GM23248 (cell line): ENCODE data around the gene FAM89A. TPM values are rescaled to one million over a fixed set of nuclear protein-coding genes. Genes with fewer than 3 reads are reported as not detected.
"Not testable (repeated sequence)": the region's sequence is repeated elsewhere in the genome, so short reads cannot be mapped to it uniquely, and the experiment has no call there.

ENCODE experiments used
- DNase-seq: peaks from one replicate; pipeline ENCODE4 v3.0.0-alpha.2; 2015
- H2AFZ ChIP-seq: fragments of 200-600 bp; sonication (generic); 2 replicates; pipeline ENCODE4 v1.6.1; 2016; ENCODE audit warnings: antibody characterized with exemption
- H3F3A ChIP-seq: fragments of 200-600 bp; sonication (generic); 2 replicates; pipeline ENCODE4 v1.6.1; 2016; ENCODE audit warnings: mild to moderate bottlenecking, antibody characterized with exemption, mixed run types; ENCODE audit not compliant: insufficient read depth
- H3K27ac ChIP-seq: fragments of 200-600 bp; sonication (generic); 2 replicates; pipeline ENCODE4 v1.5.1; 2016; ENCODE audit warnings: mild to moderate bottlenecking
- H3K27me3 ChIP-seq: fragments of 200-600 bp; sonication (generic); replicated peaks from 2 replicates; pipeline ENCODE4 v1.6.1; 2016; ENCODE audit warnings: mild to moderate bottlenecking; ENCODE audit not compliant: insufficient read depth
- H3K36me3 ChIP-seq: fragments of 200-600 bp; sonication (generic); 2 replicates; pipeline ENCODE4 v1.6.1; 2016; ENCODE audit warnings: low read depth, mild to moderate bottlenecking
- H3K4me1 ChIP-seq: fragments of 200-600 bp; sonication (generic); 2 replicates; pipeline ENCODE4 v1.6.1; 2016; ENCODE audit warnings: mild to moderate bottlenecking; ENCODE audit not compliant: insufficient read depth
- H3K4me2 ChIP-seq: fragments of 200-600 bp; sonication (generic); one replicate; pipeline ENCODE4 v1.6.1; 2016; ENCODE audit warnings: mild to moderate bottlenecking; ENCODE audit not compliant: unreplicated experiment
- H3K4me3 ChIP-seq: fragments of 200-600 bp; sonication (generic); 2 replicates; pipeline ENCODE4 v1.5.1; 2016; ENCODE audit warnings: mild to moderate bottlenecking
- H3K79me2 ChIP-seq: fragments of 200-600 bp; sonication (generic); 2 replicates; pipeline ENCODE4 v1.6.1; 2016; ENCODE audit warnings: mild to moderate bottlenecking; ENCODE audit not compliant: insufficient read depth
- H3K9ac ChIP-seq: fragments of 200-600 bp; sonication (generic); 2 replicates; pipeline ENCODE4 v1.6.1; 2016; ENCODE audit warnings: mild to moderate bottlenecking
- H3K9me2 ChIP-seq: fragments of 200-600 bp; sonication (generic); 2 replicates; pipeline ENCODE4 v1.6.1; 2016; ENCODE audit warnings: mixed run types, mild to moderate bottlenecking, moderate library complexity; ENCODE audit not compliant: insufficient read depth
- H3K9me3 ChIP-seq: fragments of 200-600 bp; sonication (generic); one replicate; pipeline ENCODE4 v1.6.1; 2017; ENCODE audit warnings: low read depth
- H4K20me1 ChIP-seq: fragments of 200-600 bp; sonication (generic); 2 replicates; pipeline ENCODE4 v1.6.0; 2016; ENCODE audit not compliant: insufficient read depth
- EZH2 ChIP-seq: fragments of 200-600 bp; sonication (generic); IDR thresholded peaks from 2 replicates; pipeline ENCODE4 v1.6.1; 2018; ENCODE audit warnings: antibody characterized with exemption, mild to moderate bottlenecking; ENCODE audit not compliant: insufficient read depth, poor library complexity, severe bottlenecking
- EZH2phosphoT487 ChIP-seq: fragments of 200-600 bp; sonication (generic); IDR thresholded peaks from 2 replicates; pipeline ENCODE4 v1.6.1; 2018; ENCODE audit warnings: antibody characterized with exemption, moderate library complexity, mild to moderate bottlenecking, low read depth; ENCODE audit not compliant: insufficient read depth
- whole genome bisulfite sequencing, 2 experiments: methylation state at CpG; one replicate each; pipeline ENCODE4 v1.1.6; 2015 to 2017; ENCODE audit warnings: low lambda C conversion rate in 2 of 2, low coverage in 1 of 2; ENCODE audit errors: missing lambda C conversion rate in 2 of 2; 5-methylcytosine and 5-hydroxymethylcytosine counted together
- in situ Hi-C: fragments of 300-500 bp; cut with MboI; formaldehyde crosslinking; loops from 2 replicates; pipeline ENCODE4 v1.15.0; 2020
- polyA plus RNA-seq: library from polyadenylated mRNA; unstranded; fragments of >200 nt; fragmentation: Nextera tagmentation; extraction: Ambion mirVana; gene quantifications from 2 replicates; pipeline ENCODE4 v1.2.1, GENCODE V29; 2016
- total RNA-seq: library from RNA; depleted of rRNA; stranded (reverse); fragments of >200 nt; shearing (Covaris generic); gene quantifications from 2 replicates; pipeline ENCODE4 v1.2.3, GENCODE V29; 2014

FAM89A gene
- total and polyA plus RNA-seq, 2 experiments from 2014 or later = 3.1 to 6.3 TPM

DNA sequence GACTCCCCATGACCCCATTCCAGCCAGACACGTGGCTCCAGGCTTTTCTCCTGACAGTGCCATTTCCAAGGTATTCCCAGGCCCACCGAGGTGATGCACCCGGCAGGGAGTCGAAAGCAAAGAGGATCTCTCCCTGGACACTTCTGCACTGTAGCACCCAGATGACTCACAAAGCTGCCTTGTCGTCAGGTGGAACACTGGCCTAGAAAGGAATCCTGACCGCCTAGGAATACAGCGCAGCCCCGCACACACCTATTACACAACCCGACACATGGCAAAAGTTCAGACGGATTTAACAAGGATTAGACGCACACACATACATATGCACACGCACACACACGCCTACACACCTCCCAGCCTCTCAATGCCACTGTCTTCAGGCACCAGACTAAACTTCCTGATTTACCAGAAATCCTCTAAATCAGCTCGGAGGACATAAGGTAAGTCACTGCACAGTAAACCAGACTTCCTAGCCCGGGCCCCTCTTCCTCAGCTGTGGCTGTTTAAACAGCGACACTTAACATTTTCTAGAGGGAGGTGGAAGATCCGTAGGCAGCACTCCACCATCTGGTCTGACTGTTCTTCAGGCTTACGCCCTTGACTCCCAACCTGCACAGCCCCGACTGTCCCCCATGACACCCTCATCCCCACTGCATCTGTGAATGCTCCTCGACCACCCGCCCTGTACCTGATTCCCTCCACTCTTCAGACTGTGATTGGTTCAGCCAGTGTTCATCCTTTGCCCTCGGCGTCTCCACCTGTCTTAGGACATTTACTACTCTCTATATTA lies 12.7 kb downstream of the FAM89A start:
- in situ Hi-C loops = no loop called here
- Histone ChIP-seq H3K79me2 (no peaks in the 10 kb centered on the region), H3F3A (no peaks in the 10 kb centered on the region), H2AFZ (no peak overlapping the region), H3K9me3 (no peaks in the 10 kb centered on the region), H3K27me3 (no peaks in the 10 kb centered on the region), H3K4me3 (no peak overlapping the region), H3K27ac (no peak overlapping the region), H3K9me2 (no peaks in the 10 kb centered on the region), H3K4me2 (no peak overlapping the region), H4K20me1 (no peaks in the 10 kb centered on the region), H3K9ac (no peak overlapping the region), H3K4me1 (no peaks in the 10 kb centered on the region), H3K36me3 (no peaks in the 10 kb centered on the region)
- WGBS, 2 experiments = 79 to 81% methylated on average over 23 of the region's 23 CpGs
- TF ChIP-seq EZH2phosphoT487 = no peak
- no peak for TF ChIP-seq EZH2
- no peak for DNase-seq

DNA sequence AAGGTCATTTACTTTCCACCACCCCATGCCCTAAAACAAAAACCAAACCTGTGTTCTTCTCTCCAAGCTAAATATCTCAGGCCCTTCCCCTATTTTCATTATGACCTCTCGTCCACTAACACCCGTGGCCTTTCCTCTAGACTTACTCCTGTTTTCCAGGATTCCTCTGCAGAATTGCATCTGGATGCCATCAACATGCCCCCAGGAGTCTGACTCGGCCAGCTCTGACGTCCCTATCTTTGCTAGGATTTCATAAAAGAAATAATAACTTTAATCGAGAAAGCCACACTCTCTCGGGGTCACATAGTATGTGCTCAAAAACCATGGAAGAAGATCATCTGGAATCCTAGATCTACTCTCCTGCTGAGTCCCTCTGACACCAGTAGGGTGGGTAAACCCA lies 13.5 kb downstream of the FAM89A start:
- Histone ChIP-seq H3K79me2 (no peaks in the 10 kb centered on the region), H3K4me1 (no peaks in the 10 kb centered on the region), H3K27me3 (no peaks in the 10 kb centered on the region), H4K20me1 (no peaks in the 10 kb centered on the region), H3K36me3 (no peaks in the 10 kb centered on the region), H3K9ac (no peak overlapping the region), H3K9me3 (no peaks in the 10 kb centered on the region), H3K4me2 (no peak overlapping the region), H3K4me3 (no peak overlapping the region), H2AFZ (no peak overlapping the region), H3K27ac (no peak overlapping the region), H3F3A (no peaks in the 10 kb centered on the region), H3K9me2 (no peaks in the 10 kb centered on the region)
- no peak for DNase-seq
- 50 to 55% methylated on average over 6 of the region's 6 CpGs for WGBS, 2 experiments
- no peak for TF ChIP-seq EZH2phosphoT487
- TF ChIP-seq EZH2 = no peak
- in situ Hi-C loops = no loop called here

DNA sequence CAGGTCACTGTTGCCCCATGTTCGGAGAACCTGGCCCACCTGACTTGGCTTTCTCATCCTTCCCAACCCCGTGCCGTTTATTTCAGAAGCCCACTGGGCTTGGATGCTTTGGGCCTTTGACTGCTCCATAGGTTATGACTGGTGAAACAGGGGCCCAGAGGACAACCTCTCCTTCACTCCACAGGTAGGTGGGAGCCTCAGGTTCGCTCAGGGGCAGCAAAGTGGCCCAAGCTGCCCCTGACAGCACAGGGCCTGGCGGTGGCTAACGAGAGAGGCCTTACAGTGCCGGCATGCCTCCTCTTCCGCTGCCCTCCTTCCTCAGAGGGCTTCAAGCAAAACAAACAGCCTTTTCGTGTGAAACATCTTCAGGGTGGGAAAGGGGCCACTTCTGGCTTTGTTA lies 16.9 kb downstream of the FAM89A start:
- TF ChIP-seq EZH2 (no peak), EZH2phosphoT487 (no peak)
- WGBS, 2 experiments = 74 to 80% methylated on average over 9 of the region's 9 CpGs
- no peak overlapping the region for H3K9ac ChIP-seq

DNA sequence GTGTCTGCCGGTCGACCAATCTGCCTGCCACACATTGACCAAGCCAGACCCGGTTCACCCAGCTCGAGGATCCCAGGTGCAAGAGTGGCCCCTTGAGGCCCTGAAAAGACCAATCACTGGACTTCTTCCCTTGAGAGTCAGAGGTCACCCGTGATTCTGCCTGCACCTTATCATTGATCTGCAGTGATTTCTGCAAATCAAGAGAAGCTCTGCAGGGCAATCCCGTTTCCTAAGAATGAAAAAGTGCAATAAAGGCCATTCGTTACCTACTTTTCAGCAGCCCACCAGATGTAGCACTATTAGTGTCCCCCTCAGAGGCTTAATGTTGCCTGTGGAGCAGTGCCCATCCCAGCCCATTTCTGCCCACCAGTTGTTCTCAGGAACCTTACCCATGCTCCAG lies 17.5 kb downstream of the FAM89A start:
- H3K27me3 ChIP-seq, H4K20me1 ChIP-seq, H3K9me2 ChIP-seq, H3K27ac ChIP-seq, H3K9me3 ChIP-seq, H2AFZ ChIP-seq, H3F3A ChIP-seq, H3K4me2 ChIP-seq, H3K4me3 ChIP-seq, in situ Hi-C loops, H3K9ac ChIP-seq, H3K4me1 ChIP-seq, DNase-seq, H3K79me2 ChIP-seq, H3K36me3 ChIP-seq: not testable (repeated sequence)
- 80 to 86% methylated on average over 7 of the region's 7 CpGs for WGBS, 2 experiments

More for the DNA sequence above, 16.9 kb downstream of the FAM89A start:
- Histone ChIP-seq H3K27ac (no peak overlapping the region), H3K4me1 (no peaks in the 10 kb centered on the region), H3K27me3 (no peaks in the 10 kb centered on the region), H3K79me2 (no peaks in the 10 kb centered on the region), H2AFZ (no peak overlapping the region), H3K9me3 (no peaks in the 10 kb centered on the region), H3K36me3 (no peaks in the 10 kb centered on the region), H3K4me2 (no peak overlapping the region), H3K9me2 (no peaks in the 10 kb centered on the region), H3F3A (no peaks in the 10 kb centered on the region), H4K20me1 (no peaks in the 10 kb centered on the region), H3K4me3 (no peak overlapping the region)
- DNase-seq = no peak
- in situ Hi-C loops = no loop called here
